Panc1 (cell line): ENCODE data around the gene RAC2. TPM values are rescaled to one million over a fixed set of nuclear protein-coding genes. Genes with fewer than 3 reads are reported as not detected.

Experiments used
- ATAC-seq: fragments of 200-7000 bp; cut with Tn5 transposase; 2 replicates; pipeline ENCODE4 v1.9.1; 2020; ENCODE audit warnings: mild to moderate bottlenecking, moderate library complexity
- BruUV-seq: library from RNA; stranded (reverse); fragments of 400-500 nt; replicated peaks from 2 replicates; lab custom pipeline; 2021; lab: Mats Ljungman, UMichigan
- CTCF ChIA-PET: fragments of 300-600 bp; sonication (Branson Sonifier 250); formaldehyde crosslinking; loops from one replicate; lab custom pipeline; 2022; ENCODE audit warnings: antibody characterized with exemption; lab: Charles Lee
- POLR2A ChIA-PET: fragments of 300-600 bp; sonication (Branson Sonifier 250); formaldehyde crosslinking; loops from one replicate; lab custom pipeline; 2022; ENCODE audit warnings: antibody characterized with exemption; lab: Charles Lee
- DNase-seq: peaks from one replicate; pipeline ENCODE4 v3.0.0-alpha.2; 2010; ENCODE audit warnings: low read depth, low spot score
- H3K27ac ChIP-seq: 2 replicates; pipeline ENCODE4 v1.5.1; 2011; ENCODE audit warnings: mild to moderate bottlenecking, low read length, inconsistent platforms
- H3K27me3 ChIP-seq: fragments of 200-500 bp; sonication (Bioruptor generic); 2 replicates; pipeline ENCODE4 v1.6.0; 2014; ENCODE audit warnings: low read length, inconsistent platforms; ENCODE audit not compliant: control insufficient read depth, insufficient read depth
- H3K36me3 ChIP-seq: fragments of 200-500 bp; sonication (Bioruptor generic); 2 replicates; pipeline ENCODE4 v1.5.1; 2014; ENCODE audit warnings: inconsistent platforms, mild to moderate bottlenecking, low read length, moderate library complexity; ENCODE audit not compliant: control insufficient read depth, insufficient read depth
- H3K4me1 ChIP-seq: 2 replicates; pipeline ENCODE4 v1.5.1; 2011; ENCODE audit warnings: inconsistent platforms, mild to moderate bottlenecking, low read length, moderate library complexity; ENCODE audit not compliant: control insufficient read depth, insufficient read depth
- H3K4me3 ChIP-seq, 2 experiments: 2 replicates each; pipeline ENCODE4 v1.5.1; 2011 to 2012; ENCODE audit warnings: low read depth in 2 of 2, low read length in 2 of 2, mild to moderate bottlenecking in 2 of 2, inconsistent platforms in 1 of 2, moderate library complexity in 1 of 2
- H3K9me3 ChIP-seq: fragments of 200-500 bp; sonication (Bioruptor generic); 2 replicates; pipeline ENCODE4 v1.5.1; 2014; ENCODE audit warnings: low read depth, mild to moderate bottlenecking, inconsistent platforms, low read length, moderate library complexity; ENCODE audit not compliant: control insufficient read depth, insufficient read depth
- POLR2AphosphoS5 ChIP-seq: IDR thresholded peaks from 2 replicates; pipeline ENCODE4 v1.6.1; 2012; ENCODE audit warnings: mild to moderate bottlenecking, low read depth, low read length, moderate library complexity
- SIN3A ChIP-seq: IDR thresholded peaks from 2 replicates; pipeline ENCODE4 v1.6.1; 2012; ENCODE audit warnings: low read depth, mild to moderate bottlenecking, low read length, moderate library complexity, borderline replicate concordance; ENCODE audit not compliant: insufficient read depth
- TCF7L2 ChIP-seq: IDR thresholded peaks from 2 replicates; pipeline ENCODE4 v1.6.1; 2011; ENCODE audit warnings: mild to moderate bottlenecking, low read depth, low read length, inconsistent platforms
- in situ Hi-C: cut with HindIII; loops from 2 replicates; pipeline ENCODE4 v1.10.0; 2016; ENCODE audit warnings: low sequenced_read_pairs, low pct_unique_long_range_greater_than_20kb
- intact Hi-C: fragments of 100-400 bp; cut with micrococcal nuclease; formaldehyde crosslinking; loops from one replicate; pipeline ENCODE4 v1.10.0; 2022; ENCODE audit not compliant: unreplicated experiment
- total RNA-seq: library from RNA; stranded (reverse); gene quantifications from one replicate; pipeline ENCODE4 v1.2.1, GENCODE V29; 2021; ENCODE audit not compliant: unreplicated experiment
- TF ChIP-seq, protein P1 (sequence below): fragments of 450-650 bp; IDR thresholded peaks from 2 replicates; pipeline ENCODE4 v1.5.1; 2017; ENCODE audit warnings: mild to moderate bottlenecking
- TF ChIP-seq, protein P2 (sequence below), 2 experiments: IDR thresholded peaks; 2 replicates each; pipeline ENCODE4 v1.6.1; 2011 to 2012; ENCODE audit warnings: low read depth in 2 of 2, control low read depth in 1 of 2, low read length in 1 of 2, mild to moderate bottlenecking in 1 of 2, moderate library complexity in 1 of 2; ENCODE audit not compliant: insufficient read depth in 1 of 2

The RAC2 gene
- total RNA-seq, 1 experiment from 2014 or later, result 1.5 TPM

DNA sequence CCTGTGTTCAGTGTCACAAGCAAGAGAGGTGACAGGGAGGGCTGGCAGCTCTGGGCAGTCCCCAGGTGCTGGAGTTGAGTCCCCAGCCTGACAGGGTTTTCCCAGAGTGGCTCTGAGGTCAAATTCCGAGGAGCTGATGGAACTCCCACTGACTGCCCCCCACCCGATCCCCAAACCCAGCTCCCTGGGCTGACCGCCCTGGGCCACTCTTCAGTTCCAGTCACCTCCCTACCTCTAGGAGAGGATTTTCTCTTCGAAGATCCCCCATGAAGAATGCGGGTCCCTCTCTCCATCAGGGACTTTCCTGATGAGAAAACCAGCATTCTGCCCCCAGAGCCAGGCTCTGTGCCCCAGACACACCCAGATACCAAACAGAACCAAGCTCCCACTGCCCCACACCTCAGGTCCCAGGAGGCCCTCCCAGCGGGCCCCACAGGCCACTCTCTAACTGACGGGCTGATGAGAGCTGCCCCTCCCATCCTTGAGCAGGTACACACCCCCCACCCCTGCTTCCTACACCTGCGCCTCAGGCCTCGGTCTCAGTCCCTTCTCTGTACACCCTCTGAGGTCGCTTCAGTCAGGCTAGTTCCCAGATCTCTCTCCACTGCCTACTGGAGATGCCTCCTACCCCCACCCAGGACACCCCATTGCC, 12.1 kb upstream of the RAC2 start:
- POLR2A ChIA-PET, result interaction anchor here (0.7 kb wide), 1 partner anchor 389 kb away, joined by 5 read pairs; no protein-coding TSS in a partner anchor
- H3K27me3 ChIP-seq, result no peaks in the 10 kb centered on the region
- CTCF ChIA-PET, result no interaction called here
- peaks cover 19% of the 10 kb centered on the region for H3K4me1 ChIP-seq
- intact Hi-C loops, result no loop called here
- no peak overlapping the region for H3K27ac ChIP-seq
- DNase-seq (no peak), ATAC-seq (peak; percentile 37; the same call in 1 of the 2 replicates)
- no peaks in the 10 kb centered on the region for H3K36me3 ChIP-seq
- no peaks in the 10 kb centered on the region for H3K9me3 ChIP-seq
- no TSS peak for BruUV-seq
- in situ Hi-C loops, result no loop called here
- no peak overlapping the region for H3K4me3 ChIP-seq
- TF ChIP-seq POLR2AphosphoS5 (no peak), SIN3A (no peak), TCF7L2 (no peak)
- TF ChIP-seq, protein P1, sequence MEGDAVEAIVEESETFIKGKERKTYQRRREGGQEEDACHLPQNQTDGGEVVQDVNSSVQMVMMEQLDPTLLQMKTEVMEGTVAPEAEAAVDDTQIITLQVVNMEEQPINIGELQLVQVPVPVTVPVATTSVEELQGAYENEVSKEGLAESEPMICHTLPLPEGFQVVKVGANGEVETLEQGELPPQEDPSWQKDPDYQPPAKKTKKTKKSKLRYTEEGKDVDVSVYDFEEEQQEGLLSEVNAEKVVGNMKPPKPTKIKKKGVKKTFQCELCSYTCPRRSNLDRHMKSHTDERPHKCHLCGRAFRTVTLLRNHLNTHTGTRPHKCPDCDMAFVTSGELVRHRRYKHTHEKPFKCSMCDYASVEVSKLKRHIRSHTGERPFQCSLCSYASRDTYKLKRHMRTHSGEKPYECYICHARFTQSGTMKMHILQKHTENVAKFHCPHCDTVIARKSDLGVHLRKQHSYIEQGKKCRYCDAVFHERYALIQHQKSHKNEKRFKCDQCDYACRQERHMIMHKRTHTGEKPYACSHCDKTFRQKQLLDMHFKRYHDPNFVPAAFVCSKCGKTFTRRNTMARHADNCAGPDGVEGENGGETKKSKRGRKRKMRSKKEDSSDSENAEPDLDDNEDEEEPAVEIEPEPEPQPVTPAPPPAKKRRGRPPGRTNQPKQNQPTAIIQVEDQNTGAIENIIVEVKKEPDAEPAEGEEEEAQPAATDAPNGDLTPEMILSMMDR, result no peak
- TF ChIP-seq, protein P2, sequence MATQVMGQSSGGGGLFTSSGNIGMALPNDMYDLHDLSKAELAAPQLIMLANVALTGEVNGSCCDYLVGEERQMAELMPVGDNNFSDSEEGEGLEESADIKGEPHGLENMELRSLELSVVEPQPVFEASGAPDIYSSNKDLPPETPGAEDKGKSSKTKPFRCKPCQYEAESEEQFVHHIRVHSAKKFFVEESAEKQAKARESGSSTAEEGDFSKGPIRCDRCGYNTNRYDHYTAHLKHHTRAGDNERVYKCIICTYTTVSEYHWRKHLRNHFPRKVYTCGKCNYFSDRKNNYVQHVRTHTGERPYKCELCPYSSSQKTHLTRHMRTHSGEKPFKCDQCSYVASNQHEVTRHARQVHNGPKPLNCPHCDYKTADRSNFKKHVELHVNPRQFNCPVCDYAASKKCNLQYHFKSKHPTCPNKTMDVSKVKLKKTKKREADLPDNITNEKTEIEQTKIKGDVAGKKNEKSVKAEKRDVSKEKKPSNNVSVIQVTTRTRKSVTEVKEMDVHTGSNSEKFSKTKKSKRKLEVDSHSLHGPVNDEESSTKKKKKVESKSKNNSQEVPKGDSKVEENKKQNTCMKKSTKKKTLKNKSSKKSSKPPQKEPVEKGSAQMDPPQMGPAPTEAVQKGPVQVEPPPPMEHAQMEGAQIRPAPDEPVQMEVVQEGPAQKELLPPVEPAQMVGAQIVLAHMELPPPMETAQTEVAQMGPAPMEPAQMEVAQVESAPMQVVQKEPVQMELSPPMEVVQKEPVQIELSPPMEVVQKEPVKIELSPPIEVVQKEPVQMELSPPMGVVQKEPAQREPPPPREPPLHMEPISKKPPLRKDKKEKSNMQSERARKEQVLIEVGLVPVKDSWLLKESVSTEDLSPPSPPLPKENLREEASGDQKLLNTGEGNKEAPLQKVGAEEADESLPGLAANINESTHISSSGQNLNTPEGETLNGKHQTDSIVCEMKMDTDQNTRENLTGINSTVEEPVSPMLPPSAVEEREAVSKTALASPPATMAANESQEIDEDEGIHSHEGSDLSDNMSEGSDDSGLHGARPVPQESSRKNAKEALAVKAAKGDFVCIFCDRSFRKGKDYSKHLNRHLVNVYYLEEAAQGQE (IDR thresholded peaks at IDR 0.05; ENCODE audit: insufficient read depth in 1 of 2, low read depth in 2 of 2, low read length in 1 of 2), result no peak

DNA sequence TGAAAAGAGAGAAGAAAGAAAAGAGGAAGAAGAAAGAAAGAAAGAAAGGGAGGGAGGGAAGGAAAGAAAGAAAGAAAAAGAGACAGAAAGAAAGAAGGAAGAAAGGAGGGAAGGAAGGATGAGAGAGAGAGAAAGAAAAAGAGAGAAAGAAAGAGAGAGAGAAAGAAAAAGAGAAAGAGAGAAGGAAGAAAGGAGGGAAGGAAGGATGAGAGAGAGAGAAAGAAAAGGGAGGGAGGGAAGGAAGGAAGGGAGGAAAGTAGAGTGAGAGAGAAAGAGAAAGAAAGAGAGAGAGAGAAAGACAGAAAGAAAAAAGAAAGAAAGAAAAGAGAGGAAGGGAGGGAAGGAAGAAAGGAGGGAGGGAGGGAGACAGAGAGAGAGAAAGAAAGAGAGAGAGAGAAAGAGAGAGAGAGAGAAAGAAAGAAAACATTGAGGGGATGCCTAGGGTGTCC, 11.5 kb upstream of the RAC2 start:
- Histone ChIP-seq H3K27me3 (no peaks in the 10 kb centered on the region), H3K4me3 (no peak overlapping the region), H3K36me3 (no peaks in the 10 kb centered on the region), H3K27ac (no peak overlapping the region), H3K9me3 (no peaks in the 10 kb centered on the region), H3K4me1 (peaks cover 18% of the 10 kb centered on the region)
- DNase-seq, result no peak
- no peak for ATAC-seq
- intact Hi-C loops (no loop called here), in situ Hi-C loops (no loop called here)
- no peak for TF ChIP-seq POLR2AphosphoS5
- ChIA-PET CTCF (no interaction called here), POLR2A (interaction anchor here (0.7 kb wide), 1 partner anchor 388 kb away, joined by 5 read pairs; no protein-coding TSS in a partner anchor)
- BruUV-seq, result no TSS peak

DNA sequence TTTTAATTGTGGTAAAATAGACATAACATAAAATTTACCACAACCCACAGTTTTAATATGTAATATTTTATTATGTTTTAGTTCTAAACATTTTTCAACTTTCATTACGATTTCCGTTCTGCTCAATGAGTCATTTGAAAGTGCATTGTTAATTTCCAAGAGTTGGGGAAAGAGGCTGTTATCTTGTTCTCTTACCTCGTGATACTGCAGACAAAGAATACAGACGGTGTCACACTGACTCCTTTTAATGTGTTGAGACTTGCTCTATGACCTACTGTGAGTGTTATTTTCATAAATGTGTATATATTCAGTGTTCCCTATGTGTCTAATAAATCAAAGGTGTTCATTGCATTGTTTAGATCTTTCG, 10.8 kb upstream of the RAC2 start:
- Histone ChIP-seq H3K4me3 (no peak overlapping the region), H3K9me3 (no peaks in the 10 kb centered on the region), H3K4me1 (peaks cover 14% of the 10 kb centered on the region), H3K27ac (no peak overlapping the region), H3K27me3 (no peaks in the 10 kb centered on the region), H3K36me3 (no peaks in the 10 kb centered on the region)
- no TSS peak for BruUV-seq
- no peak for DNase-seq
- intact Hi-C loops (no loop called here), in situ Hi-C loops (no loop called here)
- no peak for ATAC-seq
- TF ChIP-seq, protein P1, result no peak
- TF ChIP-seq POLR2AphosphoS5 (no peak), SIN3A (no peak), TCF7L2 (no peak)
- TF ChIP-seq, protein P2 (IDR thresholded peaks at IDR 0.05; ENCODE audit: insufficient read depth in 1 of 2, low read depth in 2 of 2, low read length in 1 of 2), result no peak
- ChIA-PET CTCF (no interaction called here), POLR2A (no interaction called here)
